Hematopoietic multipotent progenitor cell treated with erythropoietin and hydrocortisone succinate and interleukin-3 and kit ligand, for 17 days (in vitro differentiated cells): ENCODE results near the gene ATP2B3.

ENCODE experiments used
- DNase-seq: peaks from one replicate; pipeline ENCODE4 v3.0.0-alpha.2; 2015; ENCODE audit warnings: low spot score

Gene ATP2B3

DNA sequence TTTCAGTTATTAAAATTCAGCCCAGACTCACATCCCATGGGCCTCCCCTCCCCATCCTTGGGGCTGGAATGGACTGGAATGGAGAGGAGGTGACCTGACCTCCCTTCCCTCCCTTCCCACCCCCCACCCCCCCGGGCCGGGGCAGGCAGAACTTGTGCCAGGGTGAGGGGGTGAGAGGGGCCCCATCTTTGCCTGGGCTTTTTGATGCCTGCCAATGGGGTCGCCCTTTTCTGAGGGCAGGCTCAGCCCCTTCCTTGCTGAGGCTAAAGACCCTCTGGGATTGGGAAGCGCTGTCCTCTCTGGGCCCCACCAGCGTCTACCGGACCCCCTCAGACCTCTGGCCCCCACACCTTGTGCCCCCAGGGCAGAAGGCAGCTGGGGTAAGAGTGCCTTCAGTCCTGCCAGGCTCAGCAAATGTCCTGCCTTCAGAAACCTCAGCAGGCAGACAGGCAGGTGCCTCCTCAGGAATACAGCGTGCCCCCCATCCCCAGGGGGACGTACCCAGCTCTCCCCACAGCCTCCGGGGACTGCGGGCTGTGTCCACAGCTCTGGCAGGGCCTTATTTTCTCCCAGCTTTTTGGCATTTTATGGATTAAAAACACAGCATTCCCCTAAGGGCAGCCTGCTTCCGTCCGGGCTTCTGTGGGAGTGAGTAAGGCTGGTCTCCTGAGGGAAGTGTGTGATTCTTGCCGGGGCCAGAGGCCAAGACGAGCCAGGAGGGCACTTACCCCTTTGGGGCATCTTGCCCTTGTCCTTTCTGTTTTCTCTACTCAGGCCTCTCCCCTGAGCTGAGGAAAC is 94.1 kb downstream of the ATP2B3 start:
- no peak for DNase-seq

- DNase-seq = no peak
These were observed 95.0 kb downstream of the ATP2B3 start for GRCh38 chrX:153612413-153612812.

DNA sequence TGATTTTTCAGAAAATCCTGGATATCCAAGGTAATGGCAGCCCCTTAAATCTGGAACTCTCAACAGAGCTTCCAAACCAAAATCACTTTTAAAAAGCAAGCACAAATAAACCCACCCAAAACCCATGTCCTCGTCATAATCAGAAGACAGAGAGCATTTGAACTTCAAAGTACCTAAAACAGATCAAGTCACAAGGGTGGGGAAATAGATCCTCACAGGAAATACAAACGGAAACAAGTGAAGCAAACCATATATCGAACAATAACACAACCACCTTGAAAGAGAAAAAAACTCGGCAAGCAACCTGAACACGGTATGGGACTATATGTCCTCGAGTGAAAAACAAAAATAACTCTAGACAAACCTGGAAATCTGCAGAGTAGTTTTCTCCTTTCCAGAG is 97.4 kb downstream of the ATP2B3 start:
- no peak for DNase-seq

- DNase-seq = no peak
These were observed 103.1 kb downstream of the ATP2B3 start for GRCh38 chrX:153620576-153620975.

DNA sequence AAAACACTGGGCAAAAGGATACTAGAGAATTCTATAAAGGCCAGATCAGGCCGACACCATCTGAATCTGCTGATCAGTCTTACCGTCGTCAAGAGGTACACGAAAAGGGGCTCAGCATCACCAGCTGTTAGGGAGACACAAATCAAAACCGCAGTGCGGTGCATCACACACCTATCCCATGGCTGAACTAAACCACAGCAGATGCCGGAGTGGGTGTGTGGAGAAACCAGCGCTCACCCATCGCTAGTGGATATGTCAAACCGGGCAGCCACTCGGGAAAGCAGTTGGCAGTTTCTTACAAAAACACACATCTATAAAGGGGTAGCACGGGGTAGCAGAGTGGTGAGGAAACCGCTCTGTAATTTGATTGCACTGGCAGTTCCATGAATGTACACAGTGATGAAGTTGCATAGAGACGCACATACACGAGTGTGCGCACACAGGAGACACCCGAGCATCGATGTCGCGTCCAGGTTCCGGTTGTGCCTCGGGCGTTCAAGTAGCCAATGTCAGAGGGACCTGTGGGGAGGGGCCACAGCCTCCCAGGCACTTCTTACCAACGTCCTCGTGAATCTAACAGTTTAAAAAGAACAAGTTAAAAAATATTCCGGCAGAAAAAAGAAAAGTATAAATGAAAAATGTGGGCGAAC is 104.6 kb downstream of the ATP2B3 start:
- DNase-seq = no peak

DNA sequence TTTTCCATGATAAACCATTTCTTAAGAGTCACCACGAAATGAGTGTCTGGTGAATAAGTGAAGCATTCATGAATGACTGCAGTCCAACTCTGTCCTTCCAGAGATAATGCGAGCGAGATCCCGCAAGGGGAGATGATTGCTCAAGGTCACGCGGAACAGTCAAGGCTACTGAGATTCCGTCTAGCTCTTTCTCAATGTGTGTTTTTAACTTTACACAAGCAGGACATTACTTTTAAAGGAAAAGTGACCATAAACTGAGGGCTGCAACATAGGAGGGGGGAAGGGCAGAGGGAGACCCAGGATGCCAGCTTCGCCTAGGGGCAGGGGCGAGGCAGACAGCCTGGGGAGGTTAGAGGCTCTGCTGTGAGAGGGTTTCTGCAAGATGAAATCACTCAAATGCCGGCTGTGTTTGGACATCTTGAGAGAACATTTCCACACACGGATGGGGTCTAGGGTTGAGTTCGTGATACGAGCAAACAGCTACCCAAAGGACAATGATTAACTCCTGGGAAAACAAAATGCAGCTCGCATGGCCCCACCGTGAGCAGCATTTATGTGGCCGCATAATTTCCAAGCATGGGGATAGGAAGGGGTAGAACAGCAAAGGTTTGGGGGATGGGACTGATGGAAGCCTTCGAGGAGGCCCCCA is 105.3 kb downstream of the ATP2B3 start:
- no peak for DNase-seq

DNA sequence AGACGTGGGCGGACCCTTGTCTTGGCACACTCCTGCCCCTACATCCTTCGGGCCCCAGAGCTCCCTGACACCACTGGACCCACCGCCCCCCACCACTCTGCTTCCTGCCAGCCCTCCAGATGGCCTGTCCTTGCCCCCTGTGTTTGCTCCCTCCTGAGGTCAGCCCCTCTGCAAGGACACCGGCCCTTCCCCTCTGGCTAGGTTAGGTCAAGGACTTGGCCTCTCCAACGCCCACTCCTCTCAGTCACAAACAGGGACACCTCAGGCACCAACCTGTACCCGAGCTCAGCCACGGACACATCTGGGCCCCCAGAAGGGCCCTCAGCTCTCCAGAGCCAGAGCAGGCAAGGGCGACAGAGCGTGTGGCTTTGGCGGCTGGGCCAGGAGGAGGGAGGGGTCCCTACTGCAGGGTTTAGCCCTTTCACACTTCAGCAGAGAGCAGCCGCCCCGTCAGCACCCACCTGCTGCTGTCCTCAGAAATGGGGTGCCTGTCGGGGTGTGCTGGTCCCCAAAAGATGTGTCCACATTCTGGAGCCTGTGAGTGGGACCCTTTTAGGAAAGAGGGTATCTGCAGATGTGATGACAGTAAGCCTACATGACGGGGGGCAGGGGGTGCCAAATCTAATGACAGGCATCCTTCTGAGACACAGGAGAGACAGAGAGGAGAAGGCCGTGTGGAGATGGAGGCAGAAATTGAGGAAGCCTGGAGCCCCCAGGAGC is 106.0 kb downstream of the ATP2B3 start:
- no peak for DNase-seq

- DNase-seq = no peak
These were observed 107.0 kb downstream of the ATP2B3 start for GRCh38 chrX:153624196-153625091.

DNA sequence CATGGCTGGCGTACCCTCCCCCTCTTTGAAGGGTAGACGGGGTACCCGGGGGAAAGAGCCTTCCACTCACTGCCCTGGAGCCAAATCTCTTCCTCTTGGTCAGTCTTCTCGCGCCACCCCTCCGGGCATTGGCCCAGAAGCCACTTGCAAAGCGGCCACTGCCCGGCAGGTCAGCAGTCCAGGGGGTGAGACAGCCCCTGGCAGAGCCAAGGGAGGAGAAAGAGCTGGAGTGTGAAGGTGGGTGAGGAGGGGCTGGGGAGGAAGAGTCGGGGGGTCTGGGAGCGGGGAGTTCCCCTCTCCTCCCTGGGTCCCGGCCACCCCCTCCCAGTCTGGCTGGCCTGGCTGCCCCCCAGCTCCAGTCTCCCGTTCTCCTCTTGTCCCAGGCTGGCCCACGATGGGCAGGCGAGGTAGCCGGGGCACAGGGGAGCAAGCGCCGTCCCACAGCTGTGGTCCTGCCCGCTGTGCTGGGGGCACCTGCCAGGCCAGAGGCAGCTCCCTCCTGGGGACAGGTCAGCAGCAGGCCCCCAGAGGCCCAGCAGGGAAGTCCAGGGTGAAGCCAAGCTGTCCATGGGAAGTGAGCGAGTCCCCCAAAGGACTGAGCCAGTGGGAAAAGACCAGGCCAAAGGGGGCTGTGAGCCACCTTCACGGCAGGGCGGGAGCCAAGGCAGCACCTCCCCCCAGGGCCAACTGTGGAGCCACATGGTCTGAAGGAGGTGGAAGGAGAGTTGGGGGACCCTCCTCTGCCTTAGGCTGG is 108.0 kb downstream of the ATP2B3 start:
- no peak for DNase-seq

GRCh38 chrX:153626025-153626633 is 108.7 kb downstream of the ATP2B3 start:
- DNase-seq = no peak

DNA sequence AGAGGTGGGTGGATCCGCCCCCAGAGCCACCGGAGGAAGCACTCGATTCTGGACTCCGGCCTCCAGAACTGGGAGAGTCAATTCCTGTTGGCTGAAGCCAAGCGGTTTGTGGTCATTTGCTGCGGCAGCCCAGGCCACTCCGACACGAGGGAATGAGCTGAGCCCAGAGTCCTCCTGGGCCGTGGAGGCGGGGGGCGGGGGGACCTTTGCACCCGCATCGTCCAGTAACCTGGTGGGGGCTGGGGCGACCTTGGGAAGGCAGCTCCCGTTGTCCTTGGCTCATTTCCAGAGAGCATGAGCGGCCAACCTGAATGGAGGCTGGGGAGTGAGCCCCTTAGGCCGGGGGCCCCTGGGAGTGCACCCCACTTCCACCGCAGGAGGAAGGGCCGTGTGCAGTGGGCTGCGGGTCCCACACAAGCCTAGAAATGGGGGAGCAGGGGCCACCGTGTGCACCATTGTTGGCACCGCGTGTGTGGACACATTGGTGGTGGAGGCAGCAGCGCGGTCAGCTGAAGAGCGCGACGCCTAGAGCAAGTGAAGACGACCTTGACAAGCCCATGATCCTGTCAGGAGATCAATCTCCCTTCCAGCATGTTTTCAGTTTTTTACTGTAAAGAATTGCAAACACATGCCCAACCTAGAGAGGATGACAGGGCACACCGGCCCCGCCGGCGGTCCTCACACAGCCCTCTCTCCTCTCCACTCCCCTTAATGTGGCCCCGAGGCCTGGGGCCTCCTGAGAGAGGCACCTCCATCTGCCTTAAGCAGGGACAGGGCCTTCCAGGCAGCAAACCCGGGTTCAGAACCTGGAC is 109.6 kb downstream of the ATP2B3 start:
- no peak for DNase-seq

- no peak for DNase-seq
These were observed 110.3 kb downstream of the ATP2B3 start for GRCh38 chrX:153627675-153628111.

- DNase-seq = no peak
These were observed 110.7 kb downstream of the ATP2B3 start for GRCh38 chrX:153628129-153628528.

DNA sequence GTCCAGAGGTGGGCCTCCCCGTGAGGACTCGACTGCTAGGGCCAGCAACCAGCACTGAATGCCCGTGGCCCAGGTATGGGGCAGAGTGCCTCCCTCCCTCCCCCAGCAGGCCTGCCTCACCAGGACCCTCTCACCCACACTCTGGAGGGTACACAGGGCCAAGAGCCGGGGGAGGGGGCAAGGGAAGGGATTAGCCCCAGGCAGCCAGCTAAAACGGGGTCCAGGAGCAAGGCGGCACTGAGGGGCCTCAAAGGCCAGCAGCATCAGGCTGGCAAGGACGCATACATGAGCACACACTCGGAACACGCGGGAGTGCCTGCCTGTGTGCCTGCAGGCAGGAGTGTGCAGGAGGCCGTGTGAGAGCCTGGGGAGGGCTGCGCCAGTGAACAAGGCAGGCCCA is 111.2 kb downstream of the ATP2B3 start:
- DNase-seq = no peak

DNA sequence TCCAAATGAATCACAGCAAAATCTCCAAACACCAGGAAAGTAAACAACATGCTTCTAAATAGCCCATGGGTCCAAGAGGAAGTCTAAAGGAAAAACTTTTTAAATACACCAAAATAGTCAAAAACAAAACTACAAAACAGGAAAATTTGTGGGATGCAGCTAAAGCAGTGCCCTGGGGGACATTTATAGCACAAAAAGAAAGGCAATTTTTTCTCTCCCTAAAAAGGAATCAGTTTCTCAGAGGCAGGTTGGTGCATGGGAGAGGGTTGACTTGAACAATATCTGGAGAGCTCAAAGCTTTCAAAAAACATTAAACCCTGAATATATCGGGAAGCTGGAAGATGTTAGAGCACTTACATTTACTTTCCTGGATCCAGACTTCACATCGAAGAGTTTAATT is 113.9 kb downstream of the ATP2B3 start:
- DNase-seq = no peak

GRCh38 chrX:153631907-153632594 is 114.6 kb downstream of the ATP2B3 start:
- no peak for DNase-seq
